Central memory CD4-positive, alpha-beta T cell (primary cell): ENCODE data around the gene SLIT3.

ENCODE experiments used
- DNase-seq: peaks from one replicate; pipeline ENCODE4 v3.0.0; 2022

The SLIT3 gene

GRCh38 chr5:169020102-169020501, 280.8 kb downstream of the SLIT3 start:
- DNase-seq = no peak

DNA sequence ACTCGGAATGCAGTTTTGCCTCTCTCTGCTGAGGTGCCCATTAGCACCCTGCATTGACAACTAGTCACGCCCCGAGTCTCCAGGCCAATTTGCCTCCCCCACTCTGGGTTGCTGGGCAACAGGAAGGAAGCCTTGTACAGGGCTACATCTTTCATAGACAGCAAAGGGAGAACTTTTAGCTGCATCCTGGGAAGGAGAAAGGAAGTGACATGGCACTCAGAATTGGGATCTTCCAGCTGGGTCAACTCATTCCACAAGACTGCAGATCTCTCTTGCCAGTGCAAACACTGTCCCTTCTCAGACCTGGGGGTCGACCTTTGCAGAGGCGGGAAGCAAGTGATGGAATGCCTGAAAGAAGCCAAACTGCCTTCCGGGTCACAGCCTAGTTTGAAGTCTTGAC, 282.0 kb downstream of the SLIT3 start:
- DNase-seq = no peak

DNA sequence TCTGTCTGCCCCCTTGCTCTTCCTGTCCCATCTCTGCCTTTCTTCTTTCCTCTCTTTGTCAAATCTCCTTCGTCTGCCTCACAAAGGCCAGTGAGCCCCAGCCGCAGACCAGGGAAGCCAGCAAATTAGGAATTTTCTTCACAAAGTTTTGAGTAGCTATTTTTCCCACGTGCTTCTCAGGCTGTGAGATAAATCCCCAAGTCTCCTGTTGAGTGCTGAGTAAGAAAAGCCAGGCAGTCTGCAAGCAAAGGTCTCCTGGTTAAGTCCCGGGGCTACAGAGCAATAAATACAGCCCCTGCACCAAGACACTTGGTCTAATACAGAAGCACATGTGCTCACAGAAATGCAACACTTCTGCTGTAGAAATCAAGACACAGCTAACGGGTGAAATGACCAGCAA, 284.9 kb downstream of the SLIT3 start:
- no peak for DNase-seq

GRCh38 chr5:169013846-169014245, 287.1 kb downstream of the SLIT3 start:
- DNase-seq = no peak

- DNase-seq = no peak
Observed at GRCh38 chr5:169013208-169013728, 287.7 kb downstream of the SLIT3 start.

- no peak for DNase-seq
Observed at GRCh38 chr5:169012450-169012849, 288.5 kb downstream of the SLIT3 start.

GRCh38 chr5:169011451-169011850, 289.5 kb downstream of the SLIT3 start:
- no peak for DNase-seq

GRCh38 chr5:169011009-169011408, 289.9 kb downstream of the SLIT3 start:
- no peak for DNase-seq

GRCh38 chr5:169009123-169009522, 291.8 kb downstream of the SLIT3 start:
- no peak for DNase-seq

DNA sequence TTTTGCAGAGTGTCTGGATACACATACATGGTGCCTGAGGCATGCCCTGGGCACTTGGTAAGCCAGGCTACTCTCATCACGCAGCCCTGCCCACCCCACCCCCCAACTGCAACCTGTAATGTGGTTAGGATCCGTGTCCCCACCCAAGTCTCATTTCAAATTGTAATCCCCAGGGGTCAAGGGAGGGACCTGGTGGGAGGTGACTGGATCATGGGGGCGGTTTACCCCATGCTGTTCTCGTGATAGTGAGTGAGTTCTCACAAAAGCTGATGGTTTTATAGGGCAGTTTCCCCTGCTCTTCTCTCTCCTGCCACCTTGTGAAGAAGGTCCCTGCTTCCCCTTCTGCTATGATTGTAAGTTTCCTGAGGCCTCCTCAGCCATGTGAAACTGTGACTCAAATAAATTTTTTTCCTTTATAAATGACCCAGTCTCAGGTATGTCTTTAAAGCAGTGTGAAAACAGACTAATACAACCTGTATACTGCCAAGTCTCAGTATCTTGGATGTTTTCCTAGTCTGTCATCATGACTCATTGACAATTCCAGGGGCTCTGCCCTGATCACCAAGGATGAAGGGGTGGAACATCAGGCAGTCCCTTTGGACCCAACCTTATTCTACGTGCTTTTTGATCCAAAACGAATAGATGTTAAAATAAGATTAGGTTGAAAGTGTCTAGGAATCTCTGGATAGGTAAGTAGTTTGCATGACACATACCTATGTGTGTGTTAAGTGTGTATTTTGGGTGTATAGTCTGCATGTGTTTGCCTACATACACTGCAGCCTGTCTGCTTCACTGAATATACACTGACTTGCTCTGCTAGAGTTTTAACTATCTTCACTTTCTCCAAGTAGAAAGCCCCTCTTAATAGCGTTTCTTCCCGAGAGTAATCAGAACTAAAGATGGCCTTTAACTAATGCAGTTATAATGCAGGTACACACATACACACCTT, 293.8 kb downstream of the SLIT3 start:
- DNase-seq = no peak

DNA sequence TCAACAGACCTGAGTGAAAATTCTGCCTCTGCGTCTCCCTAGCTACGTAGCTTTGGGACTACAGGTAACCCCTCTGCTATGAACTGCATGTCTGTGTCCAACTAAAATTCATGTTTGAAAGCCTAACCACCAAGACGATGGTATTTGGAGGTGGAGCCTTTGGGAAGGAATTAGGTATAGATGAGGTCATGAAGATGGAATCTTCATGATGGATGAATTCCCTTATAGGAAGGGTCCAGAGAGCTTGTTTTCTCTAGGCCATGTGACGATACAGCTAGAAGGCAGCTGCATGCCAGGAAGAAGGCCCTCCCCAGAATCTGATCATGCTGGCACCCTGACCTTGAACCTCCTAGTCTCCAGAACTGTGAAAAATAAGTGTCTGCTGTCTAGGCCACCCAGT, 296.4 kb downstream of the SLIT3 start:
- no peak for DNase-seq

GRCh38 chr5:169003721-169004541, 297.0 kb downstream of the SLIT3 start:
- no peak for DNase-seq

- DNase-seq = no peak
Observed at GRCh38 chr5:169002953-169003555, 297.9 kb downstream of the SLIT3 start.

GRCh38 chr5:169001394-169001793, 299.5 kb downstream of the SLIT3 start:
- no peak for DNase-seq

DNA sequence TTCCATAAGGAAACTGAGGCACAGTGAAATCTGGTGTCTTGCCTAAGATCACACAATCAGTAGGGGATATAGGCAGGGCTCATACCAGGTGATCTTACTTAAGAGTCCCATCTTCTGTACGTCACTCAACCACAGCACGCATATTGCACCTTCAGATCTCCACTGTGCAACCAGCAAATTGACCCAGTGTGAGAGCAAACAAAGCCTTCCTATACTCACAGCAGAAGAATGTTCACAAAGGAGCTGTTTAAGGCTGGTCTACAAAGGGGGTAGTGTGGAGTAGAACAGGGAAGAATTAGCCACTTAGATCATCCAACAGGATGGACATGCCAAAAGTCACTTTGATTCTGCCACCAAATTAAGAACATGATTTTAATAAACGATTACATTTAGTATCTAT, 305.9 kb downstream of the SLIT3 start:
- DNase-seq = no peak

- no peak for DNase-seq
Observed at GRCh38 chr5:168992687-168993086, 308.3 kb downstream of the SLIT3 start.

DNA sequence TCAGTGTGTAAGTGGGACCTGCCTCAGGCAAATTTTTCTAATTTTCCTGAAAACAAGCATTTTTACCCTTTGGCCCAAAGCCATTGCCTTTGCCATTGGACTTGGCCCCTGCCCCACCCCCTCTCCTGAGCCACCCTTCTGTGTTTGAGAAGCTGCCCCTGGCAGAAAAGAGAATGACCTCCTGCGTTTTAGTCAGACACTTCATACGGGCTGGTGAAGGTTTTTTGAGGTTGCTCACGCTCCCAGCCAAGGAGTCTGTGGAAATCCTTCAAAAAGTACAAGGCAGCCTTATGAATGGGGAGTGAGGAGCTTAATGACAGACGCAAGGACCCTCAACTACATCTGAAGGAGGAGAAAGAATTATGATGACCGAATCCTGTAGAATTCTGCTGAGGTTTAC, 308.9 kb downstream of the SLIT3 start:
- DNase-seq = no peak

DNA sequence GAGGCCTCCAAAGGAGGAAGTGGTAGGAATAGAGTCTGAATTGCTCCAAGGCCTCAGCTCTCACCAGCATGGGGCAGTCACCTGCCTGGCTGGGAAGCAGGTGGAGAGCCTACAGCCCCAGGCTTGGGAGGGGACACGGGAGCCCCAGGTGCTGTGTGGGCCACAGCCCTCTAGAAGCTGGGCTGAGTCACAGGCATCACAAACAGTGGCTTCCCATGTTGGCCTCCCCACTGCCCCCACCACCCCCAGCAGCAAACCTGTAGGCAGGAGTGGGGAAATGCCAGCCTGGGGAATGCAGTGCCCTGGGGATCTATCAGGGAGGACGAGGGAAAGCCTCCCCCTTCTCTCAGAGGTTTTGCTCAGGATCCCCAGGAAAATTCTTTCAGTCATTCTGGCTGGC, 309.6 kb downstream of the SLIT3 start:
- no peak for DNase-seq

GRCh38 chr5:168990679-168991078, 310.3 kb downstream of the SLIT3 start:
- DNase-seq = no peak

- DNase-seq = no peak
Observed at GRCh38 chr5:168989731-168990505, 311.0 kb downstream of the SLIT3 start.

DNA sequence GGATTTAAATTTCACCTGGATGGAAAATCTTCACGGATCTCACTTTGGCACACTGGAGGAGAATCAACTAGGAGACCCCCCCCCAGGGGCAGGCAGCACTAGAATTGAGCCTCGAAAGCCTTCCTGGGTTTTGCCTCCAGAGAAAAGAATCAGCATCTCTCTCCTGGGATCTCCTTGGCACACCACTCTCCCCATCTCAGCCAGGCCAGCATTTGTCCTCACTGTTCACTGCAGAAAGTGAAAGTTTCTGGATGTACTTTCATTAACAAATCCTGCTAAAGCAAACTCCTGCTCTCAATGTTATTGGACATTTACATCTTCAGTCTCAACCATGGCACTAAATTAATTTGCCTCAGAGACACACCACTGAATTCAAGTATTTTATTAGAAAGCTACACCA, 312.2 kb downstream of the SLIT3 start:
- no peak for DNase-seq

DNA sequence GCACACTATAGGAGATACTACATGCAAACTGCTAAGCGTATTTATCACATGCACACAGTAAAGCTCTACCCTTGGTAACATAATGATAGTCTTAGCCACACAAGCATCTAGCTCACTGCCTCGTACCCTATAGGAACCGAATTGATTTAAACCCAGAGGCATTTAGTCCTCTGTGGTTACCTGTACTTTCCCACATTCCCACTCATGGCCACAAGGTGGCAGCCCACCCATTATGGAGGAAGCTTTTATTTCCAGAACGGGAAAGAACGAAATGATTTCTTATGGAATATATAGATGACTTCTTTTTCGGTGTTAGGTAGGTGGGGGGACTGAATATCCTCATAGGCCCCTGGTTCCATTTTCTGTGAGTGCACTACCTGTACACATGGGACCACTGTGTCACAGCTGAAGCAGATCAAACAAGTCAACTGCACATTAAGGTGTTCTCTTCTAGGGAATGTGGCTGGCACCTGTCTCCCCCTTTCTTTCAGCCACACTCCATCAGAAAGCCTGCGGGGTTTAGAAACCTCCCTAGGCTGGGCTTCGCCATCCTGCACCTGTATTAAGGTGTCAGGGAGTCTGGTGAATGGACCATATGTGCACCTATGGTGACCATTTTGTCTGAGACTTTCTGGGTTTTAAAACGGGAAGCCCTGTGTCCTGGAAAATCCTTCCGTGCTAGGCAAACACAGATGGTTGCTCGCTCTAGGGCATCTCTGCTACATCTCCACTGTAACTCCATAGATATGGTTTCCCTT, 313.2 kb downstream of the SLIT3 start:
- DNase-seq = peak; percentile 20
